HEK293 (cell line): ENCODE measurements around the gene PC.

Source experiments
- CTCF ChIA-PET: fragments of 350-600 bp; formaldehyde crosslinking; extraction: SDS; loops from one replicate; lab custom pipeline; 2021; ENCODE audit warnings: antibody characterized with exemption; lab: Yijun Ruan, JAX
- POLR2A ChIA-PET: fragments of 300-600 bp; formaldehyde crosslinking; extraction: SDS; loops from one replicate; lab custom pipeline; 2020; ENCODE audit warnings: antibody characterized with exemption, inconsistent platforms; lab: Yijun Ruan, JAX
- H3K27ac ChIP-seq: fragments of 200-500 bp; sonication (Bioruptor generic); 2 replicates; pipeline ENCODE4 v1.5.1; 2014; ENCODE audit warnings: low read depth, low read length, control low read depth, inconsistent platforms; ENCODE audit errors: extremely low read depth
- H3K36me3 ChIP-seq, 2 experiments: fragments of 200-500 bp in 1 of 2; sonication (Bioruptor generic) in 1 of 2; 1 replicate in 1 of 2; 2 replicates in 1 of 2; pipeline ENCODE4 v1.5.1; 2014 to 2017; ENCODE audit warnings: inconsistent platforms in 2 of 2, low read length in 2 of 2; ENCODE audit not compliant: control insufficient read depth in 2 of 2, insufficient read depth in 1 of 2
- H3K4me1 ChIP-seq: fragments of 200-500 bp; sonication (Bioruptor generic); 2 replicates; pipeline ENCODE4 v1.5.1; 2014; ENCODE audit warnings: mild to moderate bottlenecking, low read length, inconsistent platforms; ENCODE audit not compliant: control insufficient read depth, insufficient read depth
- H3K4me3 ChIP-seq: 2 replicates; pipeline ENCODE4 v1.5.1; 2011; ENCODE audit warnings: low read depth, mild to moderate bottlenecking, control low read depth, low read length, moderate library complexity
- H3K9me3 ChIP-seq: fragments of 200-500 bp; sonication (Bioruptor generic); 2 replicates; pipeline ENCODE4 v1.5.1; 2014; ENCODE audit warnings: low read depth, low read length, inconsistent platforms; ENCODE audit not compliant: control insufficient read depth, insufficient read depth
- REST ChIP-seq: fragments of 450-650 bp; formaldehyde crosslinking; IDR thresholded peaks from 2 replicates; pipeline ENCODE4 v1.5.1; 2016; ENCODE audit warnings: missing biosample characterization, missing genetic modification characterization
- SETDB1 ChIP-seq: IDR thresholded peaks from one replicate; pipeline ENCODE4 v1.6.1; 2017; ENCODE audit warnings: mild to moderate bottlenecking, low read length, moderate library complexity, mixed read lengths; ENCODE audit not compliant: insufficient read length
- ZBTB17 ChIP-seq: fragments of 450-650 bp; formaldehyde crosslinking; IDR thresholded peaks from 2 replicates; pipeline ENCODE4 v1.5.1; 2016; ENCODE audit warnings: missing biosample characterization, missing genetic modification characterization
- ZBTB7A ChIP-seq: fragments of 450-650 bp; formaldehyde crosslinking; IDR thresholded peaks from 2 replicates; pipeline ENCODE4 v1.5.1; 2016; ENCODE audit warnings: low read depth, missing biosample characterization, missing genetic modification characterization
- ZNF157 ChIP-seq: fragments of 450-650 bp; formaldehyde crosslinking; IDR thresholded peaks from 2 replicates; pipeline ENCODE4 v1.5.1; 2016; ENCODE audit warnings: missing biosample characterization, missing genetic modification characterization
- ZNF26 ChIP-seq: fragments of 450-650 bp; formaldehyde crosslinking; IDR thresholded peaks from 2 replicates; pipeline ENCODE4 v1.5.1; 2016; ENCODE audit warnings: missing biosample characterization, missing genetic modification characterization
- ZNF398 ChIP-seq: fragments of 450-650 bp; formaldehyde crosslinking; IDR thresholded peaks from 2 replicates; pipeline ENCODE4 v1.5.1; 2017; ENCODE audit warnings: missing biosample characterization, missing genetic modification characterization
- ZNF560 ChIP-seq: fragments of 450-650 bp; formaldehyde crosslinking; IDR thresholded peaks from 2 replicates; pipeline ENCODE4 v1.5.1; 2017; ENCODE audit warnings: missing biosample characterization, missing genetic modification characterization, borderline replicate concordance
- ZNF654 ChIP-seq: fragments of 450-650 bp; formaldehyde crosslinking; IDR thresholded peaks from 2 replicates; pipeline ENCODE4 v1.5.1; 2016; ENCODE audit warnings: low read depth, missing biosample characterization, missing genetic modification characterization
- ZNF677 ChIP-seq: fragments of 450-650 bp; IDR thresholded peaks from 2 replicates; pipeline ENCODE4 v1.5.0; 2018; ENCODE audit warnings: missing biosample characterization, mild to moderate bottlenecking, missing genetic modification characterization, moderate library complexity

Gene PC

GRCh38 chr11:66970807-66971442 is 12.7 kb upstream of the PC start (continued):
- TF ChIP-seq ZNF26 (tag by site-specific recombination), result no peak
- no peak for TF ChIP-seq ZNF677 (tag by site-specific recombination)
- no peak for TF ChIP-seq ZNF560

- POLR2A ChIA-PET, result no interaction called here
- no peak for TF ChIP-seq ZNF398 (tag by site-specific recombination)
- peak; percentile 82 for TF ChIP-seq SETDB1
Measured at GRCh38 chr11:66970371-66970806, 12.2 kb upstream of the PC start.

GRCh38 chr11:66969584-66970225 is 11.5 kb upstream of the PC start:
- ChIA-PET POLR2A (no interaction called here), CTCF (no interaction called here)
- no peaks in the 10 kb centered on the region for H3K4me1 ChIP-seq
- no peaks in the 10 kb centered on the region for H3K9me3 ChIP-seq
- no peak overlapping the region for H3K27ac ChIP-seq
- no peaks in the 10 kb centered on the region for H3K36me3 ChIP-seq
- H3K4me3 ChIP-seq, result no peak overlapping the region
- TF ChIP-seq ZBTB17 (tag by site-specific recombination) (no peak), ZNF157 (tag by site-specific recombination) (no peak), ZNF654 (tag by site-specific recombination) (no peak), ZBTB7A (tag by site-specific recombination) (no peak), REST (tag by site-specific recombination) (no peak)

More at GRCh38 chr11:66970371-66970806, 12.2 kb upstream of the PC start:
- Histone ChIP-seq H3K4me1 (no peaks in the 10 kb centered on the region), H3K27ac (no peak overlapping the region), H3K36me3 (no peaks in the 10 kb centered on the region), H3K9me3 (no peaks in the 10 kb centered on the region), H3K4me3 (no peak overlapping the region)
- CTCF ChIA-PET, result interaction anchor here (1.0 kb wide), 1 partner anchor 11 kb away, joined by 3 read pairs; no protein-coding TSS in a partner anchor
